GM23338 (cell line): ENCODE measurements around the gene NCKAP5. TPM values are rescaled to one million over a fixed set of nuclear protein-coding genes. Genes with fewer than 3 reads are reported as not detected.
A peak's percentile ranks its signal among the peaks of the same experiment; 100 is the strongest.

Experiments used
- ATAC-seq: fragments of 200-7000 bp; cut with Tn5 transposase; 3 replicates; pipeline ENCODE4 v1.9.1; 2020
- DNase-seq: peaks from one replicate; pipeline ENCODE4 v3.0.0-alpha.2; 2015; ENCODE audit warnings: low spot score
- H2AFZ ChIP-seq: fragments of 200-600 bp; sonication (generic); 2 replicates; pipeline ENCODE4 v1.8.0; 2016; ENCODE audit warnings: antibody characterized with exemption, mild to moderate bottlenecking, moderate library complexity
- H3F3A ChIP-seq: fragments of 200-600 bp; sonication (generic); replicated peaks from 2 replicates; pipeline ENCODE4 v1.8.0; 2017; ENCODE audit warnings: antibody characterized with exemption, mixed run types, low read depth
- H3K27ac ChIP-seq: fragments of 200-600 bp; sonication (generic); 2 replicates; pipeline ENCODE4 v1.6.1; 2016; ENCODE audit warnings: low read depth
- H3K27me3 ChIP-seq: fragments of 200-600 bp; sonication (generic); 2 replicates; pipeline ENCODE4 v1.8.0; 2016; ENCODE audit warnings: mild to moderate bottlenecking, mixed run types, moderate library complexity; ENCODE audit not compliant: insufficient read depth
- H3K36me3 ChIP-seq: fragments of 200-600 bp; sonication (generic); 2 replicates; pipeline ENCODE4 v1.8.0; 2016; ENCODE audit warnings: mild to moderate bottlenecking; ENCODE audit not compliant: insufficient read depth
- H3K4me1 ChIP-seq: fragments of 200-600 bp; sonication (generic); 2 replicates; pipeline ENCODE4 v1.8.0; 2016; ENCODE audit warnings: mild to moderate bottlenecking, moderate library complexity; ENCODE audit not compliant: insufficient read depth
- H3K4me2 ChIP-seq: fragments of 200-600 bp; sonication (generic); 2 replicates; pipeline ENCODE4 v1.7.1; 2017; ENCODE audit warnings: mixed run types
- H3K4me3 ChIP-seq: fragments of 200-600 bp; sonication (generic); 2 replicates; pipeline ENCODE4 v1.6.1; 2016; ENCODE audit warnings: mixed run types
- H3K79me2 ChIP-seq: fragments of 200-600 bp; sonication (generic); replicated peaks from 2 replicates; pipeline ENCODE4 v1.8.0; 2017; ENCODE audit warnings: mild to moderate bottlenecking; ENCODE audit not compliant: insufficient read depth
- H3K9me2 ChIP-seq: fragments of 200-600 bp; sonication (generic); 2 replicates; pipeline ENCODE4 v1.8.0; 2017; ENCODE audit not compliant: insufficient read depth
- H4K20me1 ChIP-seq: fragments of 200-600 bp; sonication (generic); replicated peaks from 2 replicates; pipeline ENCODE4 v1.8.0; 2017; ENCODE audit warnings: mild to moderate bottlenecking; ENCODE audit not compliant: insufficient read depth
- H3K27ac Mint-ChIP-seq: 2 replicates; pipeline ENCODE4 v1.8.0; 2020; ENCODE audit warnings: inconsistent platforms, mild to moderate bottlenecking, moderate library complexity, mixed read lengths
- H3K27me3 Mint-ChIP-seq: 3 replicates; pipeline ENCODE4 v1.8.0; 2022; ENCODE audit warnings: low read depth, mild to moderate bottlenecking, moderate library complexity, mixed read lengths, inconsistent platforms; ENCODE audit not compliant: insufficient read depth, poor library complexity
- H3K36me3 Mint-ChIP-seq: 3 replicates; pipeline ENCODE4 v1.8.0; 2021; ENCODE audit warnings: low read depth, mild to moderate bottlenecking, inconsistent platforms, moderate library complexity, mixed read lengths
- H3K4me1 Mint-ChIP-seq: 3 replicates; pipeline ENCODE4 v1.8.0; 2020; ENCODE audit warnings: mild to moderate bottlenecking, inconsistent platforms, mixed read lengths
- H3K4me3 Mint-ChIP-seq: 3 replicates; pipeline ENCODE4 v1.8.0; 2021; ENCODE audit warnings: moderate library complexity, mild to moderate bottlenecking, inconsistent platforms, mixed read lengths
- H3K9me3 Mint-ChIP-seq: 3 replicates; pipeline ENCODE4 v1.8.0; 2020; ENCODE audit warnings: moderate library complexity, mild to moderate bottlenecking, inconsistent platforms, mixed read lengths
- CREB1 ChIP-seq: fragments of 250-450 bp; sonication (Bioruptor Pico); IDR thresholded peaks from 2 replicates; pipeline ENCODE4 v1.5.0; 2020; ENCODE audit warnings: low read depth, mild to moderate bottlenecking, moderate library complexity
- EZH2 ChIP-seq: fragments of 200-600 bp; sonication (generic); IDR thresholded peaks from one replicate; pipeline ENCODE4 v1.8.0; 2017; ENCODE audit warnings: antibody characterized with exemption, mild to moderate bottlenecking, low read depth; ENCODE audit not compliant: unreplicated experiment
- EZH2phosphoT487 ChIP-seq: fragments of 200-600 bp; sonication (generic); IDR thresholded peaks from one replicate; pipeline ENCODE4 v1.8.1; 2018; ENCODE audit warnings: antibody characterized with exemption; ENCODE audit not compliant: unreplicated experiment
- JUNB ChIP-seq: IDR thresholded peaks from one replicate; pipeline ENCODE4 v1.6.1; 2016; ENCODE audit warnings: antibody characterized with exemption; ENCODE audit not compliant: unreplicated experiment
- NANOG ChIP-seq: IDR thresholded peaks from 2 replicates; pipeline ENCODE4 v1.6.1; 2016; ENCODE audit warnings: antibody characterized with exemption, borderline replicate concordance
- POLR2AphosphoS5 ChIP-seq: IDR thresholded peaks from 2 replicates; pipeline ENCODE4 v1.6.1; 2016; ENCODE audit warnings: antibody characterized with exemption, low read depth
- REST ChIP-seq: IDR thresholded peaks from one replicate; pipeline ENCODE4 v1.6.1; 2018; ENCODE audit warnings: antibody characterized with exemption; ENCODE audit not compliant: unreplicated experiment
- STAT1 ChIP-seq: IDR thresholded peaks from one replicate; pipeline ENCODE4 v1.6.1; 2016; ENCODE audit warnings: antibody characterized with exemption; ENCODE audit not compliant: unreplicated experiment
- ZNF114 ChIP-seq: fragments of 250-450 bp; sonication (Bioruptor Pico); IDR thresholded peaks from 2 replicates; pipeline ENCODE4 v1.5.0; 2020; ENCODE audit warnings: mild to moderate bottlenecking, moderate library complexity
- ZNF331 ChIP-seq: fragments of 250-450 bp; sonication (Bioruptor Pico); IDR thresholded peaks from 2 replicates; pipeline ENCODE4 v1.5.0; 2020; ENCODE audit warnings: low read depth, mild to moderate bottlenecking, moderate library complexity
- polyA plus RNA-seq: library from polyadenylated mRNA; unstranded; fragments of >200 nt; fragmentation: Nextera tagmentation; extraction: Ambion mirVana; gene quantifications from 2 replicates; pipeline ENCODE4 v1.2.1, GENCODE V29; 2016
- total RNA-seq: library from RNA; depleted of rRNA; stranded (reverse); fragments of >200 nt; shearing (Covaris generic); gene quantifications from 2 replicates; pipeline ENCODE4 v1.2.3, GENCODE V29; 2014
- TF ChIP-seq, protein P1 (sequence below), 2 experiments: fragments of 200-600 bp in 1 of 2; sonication (generic) in 1 of 2; conservative IDR thresholded peaks; 2 replicates each; pipeline versions ENCODE4 v1.5.1 to v1.6.1; 2016 to 2017; ENCODE audit warnings: antibody characterized with exemption in 2 of 2, low read depth in 2 of 2, mild to moderate bottlenecking in 2 of 2, moderate library complexity in 1 of 2
- TF ChIP-seq, protein P2 (sequence below): IDR thresholded peaks from 2 replicates; pipeline ENCODE4 v1.6.1; 2016; ENCODE audit warnings: antibody characterized with exemption

Gene NCKAP5
- total and polyA plus RNA-seq, 2 experiments from 2014 or later, result 0.34 to 0.73 TPM

DNA sequence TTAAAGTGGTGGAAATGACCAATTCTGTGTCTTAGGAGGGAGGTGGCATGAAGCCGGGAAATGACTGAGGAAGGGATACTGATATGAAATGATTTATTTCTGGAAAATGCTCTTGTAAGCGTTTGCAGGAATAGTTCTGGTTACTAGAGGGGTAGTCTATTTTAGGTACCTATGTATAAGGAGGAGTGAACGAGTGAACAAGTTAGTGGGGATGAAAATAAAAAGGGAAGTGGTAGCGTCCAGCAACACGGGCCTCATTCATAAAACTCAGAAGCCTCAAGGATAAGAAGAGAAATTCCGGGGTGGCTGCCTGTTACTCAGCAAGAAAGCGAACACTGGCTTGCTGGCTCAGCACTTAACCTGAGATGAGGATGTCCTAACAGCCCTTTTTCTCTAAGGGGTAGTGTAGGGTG is 303.3 kb downstream of the NCKAP5 start:
- Histone ChIP-seq H3F3A (no peaks in the 10 kb centered on the region), H3K4me3 (peak overlapping the region; percentile 76), H3K27ac (no peak overlapping the region), H3K9me2 (no peaks in the 10 kb centered on the region), H3K27me3 (peaks cover 32% of the 10 kb centered on the region), H2AFZ (peak overlapping the region; percentile 96), H4K20me1 (no peaks in the 10 kb centered on the region), H3K79me2 (no peaks in the 10 kb centered on the region), H3K4me1 (peaks cover 9% of the 10 kb centered on the region; the same call in 1 of the 2 replicates), H3K36me3 (no peaks in the 10 kb centered on the region), H3K4me2 (peak overlapping the region; percentile 92)
- peak; percentile 40 for DNase-seq
- TF ChIP-seq NANOG (no peak), POLR2AphosphoS5 (no peak), STAT1 (no peak), EZH2 (no peak)
- H3K4me3 Mint-ChIP-seq, result peak overlapping the region; percentile 85
- H3K27ac Mint-ChIP-seq, result no peak overlapping the region
- no peaks in the 10 kb centered on the region for H3K36me3 Mint-ChIP-seq
- ATAC-seq, result no peak; the same call in 2 of the 3 replicates
- peaks cover 11% of the 10 kb centered on the region for H3K27me3 Mint-ChIP-seq
- H3K9me3 Mint-ChIP-seq, result no peaks in the 10 kb centered on the region; the same call in 2 of the 3 replicates
- H3K4me1 Mint-ChIP-seq, result peaks cover 14% of the 10 kb centered on the region

DNA sequence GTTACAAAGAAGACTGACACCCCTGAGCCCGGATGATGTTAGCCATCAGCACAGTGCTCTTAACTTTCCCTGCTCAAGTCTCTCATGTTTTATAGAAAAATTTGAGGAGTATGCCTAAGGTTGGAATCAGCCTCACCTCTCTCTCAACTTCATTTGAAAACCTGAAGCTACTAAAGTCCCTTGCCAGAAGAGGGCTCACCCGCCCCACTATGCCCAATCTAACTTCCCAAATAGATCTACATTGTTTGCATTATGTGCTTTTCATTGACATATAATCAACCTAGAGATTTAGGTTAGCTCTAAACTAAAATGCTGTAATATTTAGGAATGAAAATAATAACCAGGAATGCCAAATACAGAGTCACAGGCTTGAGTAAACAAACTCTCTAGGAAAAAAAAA is 305.4 kb downstream of the NCKAP5 start:
- Histone ChIP-seq H3K79me2 (no peaks in the 10 kb centered on the region), H4K20me1 (no peaks in the 10 kb centered on the region), H2AFZ (no peak overlapping the region), H3F3A (no peaks in the 10 kb centered on the region), H3K36me3 (no peaks in the 10 kb centered on the region), H3K27me3 (peaks cover 32% of the 10 kb centered on the region), H3K4me1 (peaks cover 9% of the 10 kb centered on the region; the same call in 1 of the 2 replicates), H3K4me3 (no peak overlapping the region), H3K9me2 (no peaks in the 10 kb centered on the region), H3K27ac (no peak overlapping the region), H3K4me2 (no peak overlapping the region)
- Mint-ChIP-seq H3K4me1 (peaks cover 14% of the 10 kb centered on the region), H3K9me3 (no peaks in the 10 kb centered on the region; the same call in 2 of the 3 replicates), H3K36me3 (no peaks in the 10 kb centered on the region), H3K27me3 (peaks cover 11% of the 10 kb centered on the region), H3K4me3 (no peak overlapping the region), H3K27ac (no peak overlapping the region)
- ATAC-seq (no peak), DNase-seq (peak; percentile 20)
- TF ChIP-seq STAT1, result no peak
- TF ChIP-seq, protein P1, sequence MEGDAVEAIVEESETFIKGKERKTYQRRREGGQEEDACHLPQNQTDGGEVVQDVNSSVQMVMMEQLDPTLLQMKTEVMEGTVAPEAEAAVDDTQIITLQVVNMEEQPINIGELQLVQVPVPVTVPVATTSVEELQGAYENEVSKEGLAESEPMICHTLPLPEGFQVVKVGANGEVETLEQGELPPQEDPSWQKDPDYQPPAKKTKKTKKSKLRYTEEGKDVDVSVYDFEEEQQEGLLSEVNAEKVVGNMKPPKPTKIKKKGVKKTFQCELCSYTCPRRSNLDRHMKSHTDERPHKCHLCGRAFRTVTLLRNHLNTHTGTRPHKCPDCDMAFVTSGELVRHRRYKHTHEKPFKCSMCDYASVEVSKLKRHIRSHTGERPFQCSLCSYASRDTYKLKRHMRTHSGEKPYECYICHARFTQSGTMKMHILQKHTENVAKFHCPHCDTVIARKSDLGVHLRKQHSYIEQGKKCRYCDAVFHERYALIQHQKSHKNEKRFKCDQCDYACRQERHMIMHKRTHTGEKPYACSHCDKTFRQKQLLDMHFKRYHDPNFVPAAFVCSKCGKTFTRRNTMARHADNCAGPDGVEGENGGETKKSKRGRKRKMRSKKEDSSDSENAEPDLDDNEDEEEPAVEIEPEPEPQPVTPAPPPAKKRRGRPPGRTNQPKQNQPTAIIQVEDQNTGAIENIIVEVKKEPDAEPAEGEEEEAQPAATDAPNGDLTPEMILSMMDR (conservative IDR thresholded peaks at IDR 0.05; ENCODE audit: low read depth in 2 of 2), result peak; percentile 47 to 65
- TF ChIP-seq, protein P2, sequence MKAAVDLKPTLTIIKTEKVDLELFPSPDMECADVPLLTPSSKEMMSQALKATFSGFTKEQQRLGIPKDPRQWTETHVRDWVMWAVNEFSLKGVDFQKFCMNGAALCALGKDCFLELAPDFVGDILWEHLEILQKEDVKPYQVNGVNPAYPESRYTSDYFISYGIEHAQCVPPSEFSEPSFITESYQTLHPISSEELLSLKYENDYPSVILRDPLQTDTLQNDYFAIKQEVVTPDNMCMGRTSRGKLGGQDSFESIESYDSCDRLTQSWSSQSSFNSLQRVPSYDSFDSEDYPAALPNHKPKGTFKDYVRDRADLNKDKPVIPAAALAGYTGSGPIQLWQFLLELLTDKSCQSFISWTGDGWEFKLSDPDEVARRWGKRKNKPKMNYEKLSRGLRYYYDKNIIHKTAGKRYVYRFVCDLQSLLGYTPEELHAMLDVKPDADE, result no peak

DNA sequence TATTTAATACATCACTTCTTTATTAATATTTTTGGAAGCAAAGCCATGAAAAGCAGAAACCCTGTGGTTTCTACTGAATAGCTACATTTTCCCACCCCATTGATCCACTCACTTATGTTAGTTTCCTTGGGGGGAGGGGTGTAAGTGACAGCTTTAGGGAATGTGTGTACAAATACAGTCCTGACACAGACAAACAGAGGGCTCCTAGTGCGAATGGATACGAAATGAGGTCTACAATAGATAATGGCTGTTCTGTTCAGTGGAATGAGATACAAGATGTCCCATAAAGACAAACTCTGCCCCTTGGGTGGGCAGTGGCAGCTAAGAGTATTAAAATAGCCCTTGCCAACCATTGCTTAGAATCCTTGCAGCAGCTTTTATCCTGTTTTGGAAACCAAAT is 312.9 kb downstream of the NCKAP5 start:
- 0 out of 3 replicates have a peak, but pooled peaks cover 2% of the 10 kb centered on the region for H3K4me1 Mint-ChIP-seq
- Histone ChIP-seq H3K9me2 (no peaks in the 10 kb centered on the region), H3K27ac (no peak overlapping the region), H3K79me2 (no peaks in the 10 kb centered on the region), H3K4me2 (no peak overlapping the region), H2AFZ (no peak overlapping the region), H3F3A (no peaks in the 10 kb centered on the region), H3K4me1 (no peaks in the 10 kb centered on the region), H3K4me3 (no peak overlapping the region), H3K27me3 (no peaks in the 10 kb centered on the region), H3K36me3 (no peaks in the 10 kb centered on the region), H4K20me1 (no peaks in the 10 kb centered on the region)
- DNase-seq, result no peak
- H3K9me3 Mint-ChIP-seq, result no peaks in the 10 kb centered on the region
- H3K4me3 Mint-ChIP-seq, result no peak overlapping the region
- no peaks in the 10 kb centered on the region for H3K36me3 Mint-ChIP-seq
- ATAC-seq, result no peak
- no peaks in the 10 kb centered on the region for H3K27me3 Mint-ChIP-seq
- no peak overlapping the region for H3K27ac Mint-ChIP-seq
- TF ChIP-seq POLR2AphosphoS5, result no peak
- no peak for TF ChIP-seq NANOG
- no peak for TF ChIP-seq EZH2phosphoT487
- no peak for TF ChIP-seq REST
- TF ChIP-seq CREB1 (CRISPR knock-in tag), result no peak
- TF ChIP-seq ZNF331, result no peak
- TF ChIP-seq, protein P2, result no peak
- no peak for TF ChIP-seq JUNB
- TF ChIP-seq ZNF114, result no peak
